ENCODE data around the gene SRD5A1.
A peak's percentile ranks its signal among the peaks of the same experiment; 100 is the strongest.

Gene SRD5A1

GRCh38 chr5:6712577-6713273 lies 79.5 kb downstream of the SRD5A1 start:
- no peak for TF ChIP-seq CTCF (IDR thresholded peaks at IDR 0.05; ENCODE audit: low read depth, low read length, missing control alignments)
- DNase-seq (ENCODE audit: extremely low read depth, low read depth) = peak; percentile 83
- H3K4me3 ChIP-seq (replicated peaks; ENCODE audit: low read depth, low read length) = peak overlapping the region; percentile 65

- peak within 1 kb of the TSS; percentile 77 for H3K4me3 ChIP-seq (replicated peaks; ENCODE audit: low read depth, low read length)
- DNase-seq (ENCODE audit: extremely low read depth, low read depth) = no peak
- TF ChIP-seq CTCF (IDR thresholded peaks at IDR 0.05; ENCODE audit: low read depth, low read length, missing control alignments) = no peak
Observed at GRCh38 chr5:6713274-6714225, 80.3 kb downstream of the SRD5A1 start, which contains the start of gene TENT4A. TSS of gene TENT4A (plus strand) at chr5:6713432. CDS start at chr5:6713984, 552 bp downstream.

GRCh38 chr5:6714226-6715041 lies 81.2 kb downstream of the SRD5A1 start:
- TF ChIP-seq CTCF (IDR thresholded peaks at IDR 0.05; ENCODE audit: low read depth, low read length, missing control alignments) = no peak
- H3K4me3 ChIP-seq (replicated peaks; ENCODE audit: low read depth, low read length) = peak overlapping the region; percentile 77
- DNase-seq (ENCODE audit: extremely low read depth, low read depth) = no peak

- TF ChIP-seq CTCF (IDR thresholded peaks at IDR 0.05; ENCODE audit: low read depth, low read length, missing control alignments) = no peak
- no peak for DNase-seq (ENCODE audit: extremely low read depth, low read depth)
- peak overlapping the region; percentile 77 for H3K4me3 ChIP-seq (replicated peaks; ENCODE audit: low read depth, low read length)
Observed at GRCh38 chr5:6715271-6715670, 82.0 kb downstream of the SRD5A1 start.

GRCh38 chr5:6715758-6716628 lies 82.8 kb downstream of the SRD5A1 start:
- no peak for DNase-seq (ENCODE audit: extremely low read depth, low read depth)
- no peak for TF ChIP-seq CTCF (IDR thresholded peaks at IDR 0.05; ENCODE audit: low read depth, low read length, missing control alignments)

More at GRCh38 chr5:6715758-6716628, 82.8 kb downstream of the SRD5A1 start:
- H3K4me3 ChIP-seq (replicated peaks; ENCODE audit: low read depth, low read length) = peak overlapping the region; percentile 77

Measured in HFF-Myc (cell line).